GM12878 (cell line): ENCODE measurements around the gene TACR1.

Experiments
- JUNB ChIP-seq: IDR thresholded peaks from 2 replicates; pipeline ENCODE4 v1.6.1; 2016; ENCODE audit warnings: antibody characterized with exemption, mild to moderate bottlenecking
- NRF1 ChIP-seq: conservative IDR thresholded peaks from 2 replicates; pipeline ENCODE4 v1.6.1; 2011; ENCODE audit warnings: mild to moderate bottlenecking, low read depth, low read length, improper control_type of control experiment

DNA sequence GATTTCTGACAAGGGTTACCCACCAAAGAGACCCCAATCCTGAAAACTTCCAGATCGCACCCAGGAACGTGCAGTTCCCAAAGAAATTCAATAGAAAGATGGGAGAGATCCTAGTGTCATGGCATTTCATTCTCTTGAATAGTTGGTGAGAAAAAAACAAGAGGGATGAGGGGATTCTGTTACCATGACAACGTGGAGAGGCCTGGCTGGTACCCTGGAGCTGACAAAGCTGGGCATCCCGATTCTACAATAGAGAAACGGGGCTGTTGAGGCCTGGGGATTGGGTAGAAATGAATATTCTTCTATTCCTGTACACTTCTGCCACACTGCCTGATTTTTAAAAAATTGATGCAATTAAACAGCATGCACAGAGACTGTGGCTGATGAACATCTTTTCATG lies 199.9 kb downstream of the TACR1 start:
- TF ChIP-seq NRF1 = no peak
- no peak for TF ChIP-seq JUNB
